GM19455 (cell line): Measurements from ENCODE around the gene FAM229B.
"Not testable (repeated sequence)": the region's sequence is repeated elsewhere in the genome, so short reads cannot be mapped to it uniquely, and the experiment has no call there.

Experiments used
- ATAC-seq: cut with Tn5 transposase; IDR thresholded peaks from one replicate; pipeline ENCODE4 v1.9.1; 2021; ENCODE audit not compliant: unreplicated experiment

Gene FAM229B

GRCh38 chr6:112087136-112087911 is at the start of gene FAM229B, which contains the start of gene TUBE1:
Gene FAM229B (plus strand): TSS chr6:112087591. CDS start chr6:112099284, 11,693 bp downstream.
Gene TUBE1 (minus strand): TSS chr6:112087482. CDS start chr6:112087434, 48 bp downstream.
- peak; percentile 98 for ATAC-seq

- no peak for ATAC-seq
Observed at GRCh38 chr6:112037783-112038216, 49.6 kb upstream of the FAM229B start.

- ATAC-seq, result no peak
Observed at GRCh38 chr6:112038268-112038667, 49.1 kb upstream of the FAM229B start.

GRCh38 chr6:112038756-112039430 is 48.5 kb upstream of the FAM229B start:
- ATAC-seq, result no peak

- ATAC-seq, result no peak
Observed at GRCh38 chr6:112039431-112039770, 48.0 kb upstream of the FAM229B start.

GRCh38 chr6:112040956-112041355 is 46.4 kb upstream of the FAM229B start:
- ATAC-seq, result no peak

- ATAC-seq, result no peak
Observed at GRCh38 chr6:112041535-112041934, 45.9 kb upstream of the FAM229B start.

GRCh38 chr6:112043032-112044007 is 44.1 kb upstream of the FAM229B start:
- ATAC-seq, result peak; percentile 87

GRCh38 chr6:112044196-112044595 is 43.2 kb upstream of the FAM229B start:
- no peak for ATAC-seq

GRCh38 chr6:112044856-112045255 is 42.5 kb upstream of the FAM229B start:
- no peak for ATAC-seq

GRCh38 chr6:112047523-112047922 is 39.9 kb upstream of the FAM229B start:
- not testable (repeated sequence) for ATAC-seq

- no peak for ATAC-seq
Observed at GRCh38 chr6:112049026-112049799, 38.2 kb upstream of the FAM229B start.

- no peak for ATAC-seq
Observed at GRCh38 chr6:112049996-112050395, 37.4 kb upstream of the FAM229B start.

- no peak for ATAC-seq
Observed at GRCh38 chr6:112050429-112050828, 37.0 kb upstream of the FAM229B start.

GRCh38 chr6:112051251-112051740 is 36.1 kb upstream of the FAM229B start:
- ATAC-seq, result not testable (repeated sequence)

GRCh38 chr6:112054001-112054400 is 33.4 kb upstream of the FAM229B start, which contains the start of gene CCN6:
Gene CCN6 (plus strand): TSS chr6:112054104. CDS start chr6:112054358, 254 bp downstream.
- ATAC-seq, result no peak

- ATAC-seq, result no peak
Observed at GRCh38 chr6:112054555-112055190, 32.7 kb upstream of the FAM229B start.

GRCh38 chr6:112058243-112059032 is 29.0 kb upstream of the FAM229B start:
- no peak for ATAC-seq

- ATAC-seq, result no peak
Observed at GRCh38 chr6:112061605-112062004, 25.8 kb upstream of the FAM229B start.
